Liver (tissue), 9 donors: ENCODE data around the gene IGSF8. TPM values are rescaled to one million over a fixed set of nuclear protein-coding genes. Genes with fewer than 3 reads are reported as not detected.

Source experiments
- DNase-seq: peaks from one replicate; pipeline ENCODE4 v3.0.0-alpha.2; 2017; ENCODE audit warnings: low spot score
- H3K27ac ChIP-seq, 2 donors: one replicate each; pipeline ENCODE4 v1.7.0; 2013; ENCODE audit warnings: inconsistent platforms in 2 of 2, low read length in 2 of 2, control low read depth in 1 of 2, low read depth in 1 of 2, mild to moderate bottlenecking in 1 of 2
- H3K27me3 ChIP-seq, 4 donors: one replicate each; pipeline versions ENCODE4 v1.6.1 to v1.7.0; 2013; ENCODE audit warnings: low read length in 3 of 4, inconsistent platforms in 1 of 4, mild to moderate bottlenecking in 1 of 4, moderate library complexity in 1 of 4; ENCODE audit not compliant: control insufficient read depth in 4 of 4, insufficient read depth in 4 of 4
- H3K36me3 ChIP-seq, 4 donors: one replicate each; pipeline versions ENCODE4 v1.6.1 to v1.7.0; 2013; ENCODE audit warnings: low read length in 3 of 4, mild to moderate bottlenecking in 3 of 4, low read depth in 1 of 4, moderate library complexity in 1 of 4; ENCODE audit not compliant: control insufficient read depth in 4 of 4, insufficient read depth in 3 of 4
- H3K4me1 ChIP-seq, 4 donors: one replicate each; pipeline versions ENCODE4 v1.6.1 to v1.7.0; 2013; ENCODE audit warnings: low read length in 3 of 4, mild to moderate bottlenecking in 3 of 4, moderate library complexity in 1 of 4; ENCODE audit not compliant: control insufficient read depth in 4 of 4, insufficient read depth in 4 of 4
- H3K4me3 ChIP-seq, 3 donors: one replicate each; pipeline versions ENCODE4 v1.6.1 to v1.7.0; 2013; ENCODE audit warnings: low read length in 3 of 3, control low read depth in 1 of 3, low read depth in 1 of 3, mild to moderate bottlenecking in 1 of 3
- H3K9ac ChIP-seq, 2 donors: one replicate each; pipeline ENCODE4 v1.7.0; 2013; ENCODE audit warnings: low read length in 2 of 2, mild to moderate bottlenecking in 2 of 2, moderate library complexity in 2 of 2, control low read depth in 1 of 2, low read depth in 1 of 2
- H3K9me3 ChIP-seq, 4 donors: one replicate each; pipeline versions ENCODE4 v1.6.1 to v1.7.0; 2013; ENCODE audit warnings: low read length in 3 of 4; ENCODE audit not compliant: control insufficient read depth in 4 of 4
- CTCF ChIP-seq: fragments of 150-350 bp; IDR thresholded peaks from 2 replicates; pipeline ENCODE4 v1.5.1; 2017; ENCODE audit warnings: improper control_type of control experiment, low read depth, low read length; ENCODE audit not compliant: missing input control
- EGR1 ChIP-seq, 2 donors: IDR thresholded peaks; 2 replicates each; pipeline ENCODE4 v1.6.1; 2016 to 2018; ENCODE audit warnings: antibody characterized with exemption in 2 of 2, low read depth in 2 of 2
- FOXA2 ChIP-seq: IDR thresholded peaks from 2 replicates; pipeline ENCODE4 v1.6.1; 2016; ENCODE audit warnings: antibody characterized with exemption
- GABPA ChIP-seq, 2 donors: IDR thresholded peaks in 1 of 2; conservative IDR thresholded peaks in 1 of 2; 2 replicates each; pipeline ENCODE4 v1.6.1; 2016; ENCODE audit warnings: antibody characterized with exemption in 2 of 2, mild to moderate bottlenecking in 1 of 2, moderate library complexity in 1 of 2
- HNF4A ChIP-seq, 2 donors: conservative IDR thresholded peaks; 2 replicates each; pipeline ENCODE4 v1.6.1; 2016; ENCODE audit warnings: antibody characterized with exemption in 2 of 2, mild to moderate bottlenecking in 2 of 2
- HNF4G ChIP-seq: IDR thresholded peaks from 2 replicates; pipeline ENCODE4 v1.6.1; 2016; ENCODE audit warnings: antibody characterized with exemption
- JUND ChIP-seq, 2 donors: IDR thresholded peaks; 2 replicates each; pipeline ENCODE4 v1.6.1; 2016; ENCODE audit warnings: antibody characterized with exemption in 2 of 2
- MAX ChIP-seq: IDR thresholded peaks from 2 replicates; pipeline ENCODE4 v1.6.1; 2016; ENCODE audit warnings: antibody characterized with exemption
- RAD21 ChIP-seq, 2 donors: IDR thresholded peaks; 2 replicates each; pipeline ENCODE4 v1.6.1; 2016; ENCODE audit warnings: antibody characterized with exemption in 2 of 2, mild to moderate bottlenecking in 2 of 2
- REST ChIP-seq: IDR thresholded peaks from 2 replicates; pipeline ENCODE4 v1.6.1; 2016; ENCODE audit warnings: antibody characterized with exemption, mild to moderate bottlenecking
- RXRA ChIP-seq, 2 donors: IDR thresholded peaks; 2 replicates each; pipeline ENCODE4 v1.6.1; 2017 to 2018; ENCODE audit warnings: antibody characterized with exemption in 2 of 2, mild to moderate bottlenecking in 1 of 2
- SP1 ChIP-seq: IDR thresholded peaks from 2 replicates; pipeline ENCODE4 v1.6.1; 2018; ENCODE audit warnings: antibody characterized with exemption, mild to moderate bottlenecking
- TAF1 ChIP-seq: conservative IDR thresholded peaks from 2 replicates; pipeline ENCODE4 v1.6.1; 2016; ENCODE audit warnings: antibody characterized with exemption, mild to moderate bottlenecking
- ZBTB33 ChIP-seq: IDR thresholded peaks from 2 replicates; pipeline ENCODE4 v1.6.1; 2016; ENCODE audit warnings: antibody characterized with exemption
- WGBS: extraction: QIAGEN DNeasy Blood & Tissue Kit; methylation state at CpG from one replicate; pipeline ENCODE4 v1.1.7; 2013; 5-methylcytosine and 5-hydroxymethylcytosine counted together
- polyA plus RNA-seq, 2 donors: library from polyadenylated mRNA; stranded (reverse) in 1 of 2; unstranded in 1 of 2; fragments of 200-250 nt in 1 of 2; fragments of >200 nt in 1 of 2; fragmentation: Nextera tagmentation in 1 of 2; extraction: Ambion mirVana in 1 of 2; gene quantifications; one replicate each; pipeline versions ENCODE4 v1.2.1 to v1.2.3, GENCODE V29; 2013 to 2015
- total RNA-seq, 2 donors: library from RNA; depleted of rRNA; stranded (reverse); fragments of >200 nt; gene quantifications; one replicate each; pipeline ENCODE4 v1.2.3, GENCODE V29; 2014
- donor health status: healthy.
- donor health status: healthy.
- donor health status: healthy.
- donor health status: healthy.
- donor health status: healthy.

IGSF8 gene
- total and polyA plus RNA-seq, 4 donors = 9.8 to 24.3 (median 20.3) TPM

GRCh38 chr1:160076295-160076694 lies 22.1 kb downstream of the IGSF8 start:
- Histone ChIP-seq H3K27me3 (peaks cover 0 to 3% (median 1%) of the 10 kb centered on the region in 4 donors), H3K27ac (no peak overlapping the region), H3K4me3 (no peak overlapping the region), H3K9me3 (no peaks in the 10 kb centered on the region), H3K36me3 (no peaks in the 10 kb centered on the region), H3K9ac (no peak overlapping the region), H3K4me1 (no peaks in the 10 kb centered on the region)
- WGBS = 84% methylated on average over 3 of the region's 3 CpGs
- DNase-seq = no peak
- TF ChIP-seq HNF4G (no peak), SP1 (no peak), RXRA (IDR thresholded peaks at IDR 0.05) (no peak)

GRCh38 chr1:160075836-160076235 lies 22.6 kb downstream of the IGSF8 start:
- H3K27me3 ChIP-seq = peaks cover 0 to 3% (median 1%) of the 10 kb centered on the region in 4 donors

More at GRCh38 chr1:160075836-160076235, 22.6 kb downstream of the IGSF8 start:
- Histone ChIP-seq H3K4me1 (peaks cover 0 to under 1% (median 0%) of the 10 kb centered on the region in 4 donors), H3K27ac (no peak overlapping the region), H3K36me3 (no peaks in the 10 kb centered on the region), H3K4me3 (no peak overlapping the region), H3K9ac (no peak overlapping the region), H3K9me3 (no peaks in the 10 kb centered on the region)
- DNase-seq = no peak
- 55% methylated on average over 2 of the region's 2 CpGs for WGBS
- TF ChIP-seq REST (no peak), HNF4A (conservative IDR thresholded peaks at IDR 0.05) (no peak), SP1 (no peak), GABPA (IDR thresholded peaks at IDR 0.05 in 1 of 2, conservative IDR thresholded peaks at IDR 0.05 in 1 of 2) (no peak), RAD21 (IDR thresholded peaks at IDR 0.05) (no peak), ZBTB33 (no peak), FOXA2 (no peak), JUND (IDR thresholded peaks at IDR 0.05) (no peak), MAX (no peak), CTCF (no peak), EGR1 (IDR thresholded peaks at IDR 0.05; ENCODE audit: low read depth in 2 of 2) (no peak), TAF1 (no peak)
